CD4-positive, alpha-beta memory T cell (primary cell): ENCODE measurements around the gene PISD. TPM values are rescaled to one million over a fixed set of nuclear protein-coding genes. Genes with fewer than 3 reads are reported as not detected.

Experiments used
- CTCF ChIA-PET: fragments of 350-600 bp; sonication (Branson Sonifier 250); formaldehyde crosslinking; loops from one replicate; lab custom pipeline; 2021; ENCODE audit warnings: inconsistent platforms; ENCODE audit not compliant: partially characterized antibody; lab: Charles Lee
- POLR2A ChIA-PET: fragments of 350-600 bp; sonication (Branson Sonifier 250); formaldehyde crosslinking; loops from one replicate; lab custom pipeline; 2021; ENCODE audit not compliant: partially characterized antibody; lab: Charles Lee
- DNase-seq, 5 donors: peaks; one replicate each; pipeline versions ENCODE4 v3.0.0 to v3.0.0-alpha.2; 2020 to 2022; ENCODE audit warnings: mixed read lengths in 1 of 5
- H3K27ac ChIP-seq: one replicate; pipeline ENCODE4 v1.7.0; 2013; ENCODE audit warnings: low read depth, low read length
- H3K27me3 ChIP-seq: 2 replicates; pipeline ENCODE4 v1.7.0; 2013; ENCODE audit warnings: mild to moderate bottlenecking, low read length, moderate library complexity; ENCODE audit not compliant: insufficient read depth
- H3K36me3 ChIP-seq: 2 replicates; pipeline ENCODE4 v1.7.0; 2013; ENCODE audit warnings: mild to moderate bottlenecking, low read length, moderate library complexity; ENCODE audit not compliant: insufficient read depth
- H3K4me1 ChIP-seq: 2 replicates; pipeline ENCODE4 v1.7.0; 2013; ENCODE audit warnings: mild to moderate bottlenecking, low read length, moderate library complexity; ENCODE audit not compliant: insufficient read depth
- H3K4me3 ChIP-seq, 2 donors: one replicate each; pipeline ENCODE4 v1.7.0; 2013; ENCODE audit warnings: low read length in 2 of 2, mild to moderate bottlenecking in 1 of 2
- H3K9me3 ChIP-seq, 2 donors: one replicate each; pipeline ENCODE4 v1.7.0; 2013; ENCODE audit warnings: low read length in 2 of 2, control low read depth in 1 of 2; ENCODE audit not compliant: control insufficient read depth in 1 of 2
- H3K27ac Mint-ChIP-seq, 7 donors: one replicate each; pipeline ENCODE4 v1.8.0; 2020 to 2021; ENCODE audit warnings: mixed read lengths in 7 of 7, mild to moderate bottlenecking in 6 of 7, inconsistent platforms in 3 of 7, moderate library complexity in 3 of 7
- H3K27me3 Mint-ChIP-seq, 2 donors: one replicate each; pipeline ENCODE4 v1.8.0; 2020 to 2021; ENCODE audit warnings: mixed read lengths in 2 of 2
- H3K36me3 Mint-ChIP-seq, 2 donors: one replicate each; pipeline ENCODE4 v1.8.0; 2020 to 2021; ENCODE audit warnings: mixed read lengths in 2 of 2, inconsistent platforms in 1 of 2, mild to moderate bottlenecking in 1 of 2
- H3K4me1 Mint-ChIP-seq, 4 donors: one replicate each; pipeline ENCODE4 v1.8.0; 2020 to 2021; ENCODE audit warnings: mixed read lengths in 4 of 4, mild to moderate bottlenecking in 1 of 4
- H3K4me3 Mint-ChIP-seq, 8 donors: one replicate each; pipeline ENCODE4 v1.8.0; 2020 to 2021; ENCODE audit warnings: mixed read lengths in 8 of 8, mild to moderate bottlenecking in 7 of 8, moderate library complexity in 6 of 8, inconsistent platforms in 3 of 8
- H3K9me3 Mint-ChIP-seq, 8 donors: one replicate each; pipeline ENCODE4 v1.8.0; 2020 to 2021; ENCODE audit warnings: mixed read lengths in 8 of 8, mild to moderate bottlenecking in 5 of 8, inconsistent platforms in 3 of 8, moderate library complexity in 1 of 8
- intact Hi-C: fragments of 100-400 bp; cut with micrococcal nuclease; formaldehyde crosslinking; loops from one replicate; pipeline ENCODE4 v1.15.1; 2023
- polyA plus RNA-seq, 2 donors: library from polyadenylated mRNA; unstranded; fragments of 300-500 nt; fragmentation: Illumina TruSeq; gene quantifications; one replicate each; pipeline ENCODE4 v1.2.3, GENCODE V29; 2021
- total RNA-seq, 2 experiments: library from RNA; stranded (reverse); gene quantifications; one replicate each; pipeline ENCODE4 v1.2.3, GENCODE V29; 2021

PISD gene
- total and polyA plus RNA-seq, 4 experiments from 2014 or later: 16.7 to 35.4 (median 30.8) TPM

DNA sequence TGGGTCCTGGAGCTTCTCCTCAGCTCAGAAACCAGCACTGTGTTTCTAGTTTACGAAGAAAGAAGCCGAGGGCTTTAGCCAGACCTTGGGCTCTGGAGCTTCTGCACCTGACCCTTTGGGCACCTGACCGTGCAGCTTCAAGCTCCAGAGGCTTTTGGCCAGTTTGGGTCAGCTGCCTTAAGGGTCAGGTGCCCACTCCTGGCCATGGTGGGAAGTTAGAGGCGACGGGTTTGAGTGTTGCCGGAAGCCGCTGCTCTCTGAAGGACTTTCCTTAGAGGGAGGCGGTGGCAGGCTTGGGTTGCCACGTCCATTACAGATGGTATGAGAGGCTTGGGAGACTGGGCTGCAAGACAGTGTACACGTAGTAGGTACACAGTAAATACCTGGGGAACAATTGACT is 52.3 kb downstream of the PISD start:
- Mint-ChIP-seq H3K4me1 (peaks cover 0 to 12% (median 4%) of the 10 kb centered on the region in 4 donors), H3K27me3 (no peaks in the 10 kb centered on the region), H3K4me3 (no peak overlapping the region), H3K36me3 (peaks cover 17 to 60% of the 10 kb centered on the region in 2 donors), H3K27ac (peak overlapping the region in 3 of 7 donors; percentile 11 to 31 (median 29)), H3K9me3 (peaks cover 0 to 2% (median 0%) of the 10 kb centered on the region in 8 donors)
- ChIA-PET CTCF (no interaction called here), POLR2A (no interaction called here)
- Histone ChIP-seq H3K27ac (no peak overlapping the region), H3K4me3 (no peak overlapping the region), H3K36me3 (peaks cover 35% of the 10 kb centered on the region), H3K9me3 (no peaks in the 10 kb centered on the region), H3K27me3 (no peaks in the 10 kb centered on the region), H3K4me1 (no peaks in the 10 kb centered on the region)
- DNase-seq: no peak
- intact Hi-C loops: no loop called here

DNA sequence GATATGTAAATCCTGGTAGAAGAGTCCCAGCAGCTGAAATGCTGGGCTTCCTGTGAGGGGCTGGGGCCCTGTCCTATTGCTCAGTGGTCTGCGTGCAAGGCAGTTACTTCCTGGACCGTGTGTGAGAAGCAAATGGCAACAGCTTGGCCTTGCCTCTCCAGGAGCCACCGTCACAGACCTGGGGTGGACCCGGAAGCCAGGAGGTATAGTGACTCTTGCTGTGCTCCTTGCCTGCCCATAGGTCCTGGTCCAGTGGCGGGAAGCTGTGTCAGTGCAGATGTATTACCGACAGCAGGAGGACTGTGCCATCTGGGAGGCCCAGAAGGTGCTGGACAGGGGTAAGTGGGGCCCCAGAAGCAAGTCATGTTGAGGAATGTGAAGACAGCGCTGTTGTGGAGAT is 54.3 kb downstream of the PISD start:
- Mint-ChIP-seq H3K36me3 (peaks cover 25 to 64% of the 10 kb centered on the region in 2 donors), H3K27me3 (no peaks in the 10 kb centered on the region), H3K4me1 (peaks cover 0 to 5% (median 0%) of the 10 kb centered on the region in 4 donors), H3K9me3 (peaks cover 0 to 2% (median 0%) of the 10 kb centered on the region in 8 donors), H3K27ac (peak overlapping the region in 3 of 7 donors; percentile 55 to 84 (median 71)), H3K4me3 (no peak overlapping the region)
- Histone ChIP-seq H3K4me3 (no peak overlapping the region), H3K4me1 (no peaks in the 10 kb centered on the region), H3K27ac (no peak overlapping the region), H3K27me3 (no peaks in the 10 kb centered on the region), H3K9me3 (no peaks in the 10 kb centered on the region), H3K36me3 (peaks cover 51% of the 10 kb centered on the region)
- POLR2A ChIA-PET: interaction anchor here (1.3 kb wide), 1 partner anchor 23 kb away, joined by 3 read pairs; no protein-coding TSS in a partner anchor
- intact Hi-C loops: no loop called here
- no peak for DNase-seq
- CTCF ChIA-PET: no interaction called here

DNA sequence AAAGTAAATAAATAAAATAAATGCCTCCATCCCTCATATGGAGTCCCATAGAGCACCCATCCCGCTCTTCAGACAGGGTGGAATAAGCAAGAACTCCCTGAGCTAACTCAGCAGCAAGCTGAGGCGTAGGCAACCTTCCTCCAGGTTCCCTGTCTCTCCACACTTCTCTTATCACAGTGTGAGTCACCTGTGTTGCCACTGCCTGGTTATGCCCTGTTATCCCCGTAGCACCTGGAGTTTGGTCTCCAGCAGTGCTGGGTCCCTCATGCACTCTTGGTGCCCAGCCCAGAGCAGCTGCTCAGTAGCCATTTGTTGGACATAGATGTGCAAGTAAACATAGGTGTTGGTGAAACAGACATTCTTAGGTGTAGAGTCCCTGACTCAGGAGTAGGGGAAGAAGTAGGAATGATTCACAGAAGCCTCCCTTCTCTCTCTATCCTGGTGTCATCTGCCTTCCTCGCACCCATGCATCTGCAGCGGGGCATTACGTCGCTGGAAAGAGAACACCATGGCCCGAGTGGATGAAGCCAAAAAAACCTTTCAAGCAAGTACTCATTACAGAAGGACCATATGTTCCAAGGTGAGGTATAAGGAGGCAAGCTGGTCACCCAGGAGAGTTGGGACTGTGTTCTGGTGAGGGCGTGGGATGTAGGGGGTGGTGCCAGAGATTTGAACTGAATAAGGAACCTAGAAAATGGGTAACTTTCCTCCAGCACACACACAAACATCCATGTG is 56.0 kb downstream of the PISD start:
- POLR2A ChIA-PET: interaction anchor here (1.0 kb wide), 1 partner anchor 19 kb away, joined by 3 read pairs; no protein-coding TSS in a partner anchor

DNA sequence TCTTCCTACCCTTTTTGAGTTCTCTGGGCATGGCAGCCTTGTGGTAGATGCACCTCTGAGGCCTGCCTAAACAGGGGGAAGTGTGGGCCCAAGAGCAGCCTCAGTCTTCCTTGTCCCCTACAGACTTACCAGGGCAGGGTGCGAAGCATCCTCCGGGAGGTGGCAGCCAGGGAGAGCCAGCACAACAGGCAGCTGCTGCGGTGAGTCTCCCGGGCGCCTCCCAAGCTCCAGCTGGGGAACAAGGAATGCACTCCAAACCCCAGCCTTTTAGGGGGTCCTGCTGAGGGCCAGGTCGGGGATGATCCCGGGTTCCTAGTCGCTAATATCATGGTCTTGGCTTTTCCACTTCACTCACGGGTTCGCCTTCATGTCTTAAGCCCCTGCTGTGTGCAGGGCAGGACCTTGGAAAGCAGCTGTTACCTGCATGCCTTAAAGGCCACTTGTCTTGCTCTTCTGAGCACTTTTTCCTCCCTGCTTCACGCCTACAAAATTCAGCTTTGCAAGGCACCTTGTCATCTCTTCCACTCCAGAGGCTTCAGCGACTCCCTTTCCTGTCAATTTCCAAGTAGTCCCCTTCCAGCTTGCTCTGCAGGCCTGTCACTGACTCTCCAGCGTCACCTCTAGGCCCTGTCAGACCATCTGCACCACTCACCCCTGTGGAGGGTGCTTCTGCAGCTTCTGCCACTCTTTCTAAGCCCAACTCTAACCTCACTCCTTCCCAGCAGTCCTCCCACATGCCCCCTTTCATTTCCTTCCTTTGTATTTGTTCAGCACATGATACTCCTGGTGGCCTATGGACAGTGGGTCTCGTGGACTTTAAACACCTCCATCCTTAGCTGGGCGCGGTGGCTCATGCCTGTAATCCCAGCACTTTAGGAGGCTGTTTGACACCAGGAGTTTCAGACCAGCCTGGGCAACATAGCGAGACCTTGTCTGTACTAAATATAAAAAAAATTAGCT is 57.0 kb downstream of the PISD start:
- Mint-ChIP-seq H3K4me3 (no peak overlapping the region), H3K9me3 (peaks cover 0 to 2% (median 0%) of the 10 kb centered on the region in 8 donors), H3K27ac (peak overlapping the region in 4 of 7 donors; percentile 44 to 79 (median 47)), H3K4me1 (peaks cover 0 to 8% (median 0%) of the 10 kb centered on the region in 4 donors), H3K27me3 (no peaks in the 10 kb centered on the region), H3K36me3 (peaks cover 24 to 65% of the 10 kb centered on the region in 2 donors)
- H3K4me1 ChIP-seq: no peaks in the 10 kb centered on the region
- H3K9me3 ChIP-seq: no peaks in the 10 kb centered on the region
- H3K27me3 ChIP-seq: no peaks in the 10 kb centered on the region
- intact Hi-C loops: no loop called here
- DNase-seq: no peak
- ChIA-PET POLR2A (interaction anchor here (1.0 kb wide), 1 partner anchor 20 kb away, joined by 3 read pairs; no protein-coding TSS in a partner anchor), CTCF (no interaction called here)
- H3K27ac ChIP-seq: no peak overlapping the region
- peaks cover 45% of the 10 kb centered on the region for H3K36me3 ChIP-seq
- H3K4me3 ChIP-seq: no peak overlapping the region

More for the DNA sequence above, 56.0 kb downstream of the PISD start:
- Mint-ChIP-seq H3K36me3 (peaks cover 25 to 63% of the 10 kb centered on the region in 2 donors), H3K27me3 (no peaks in the 10 kb centered on the region), H3K4me3 (no peak overlapping the region), H3K4me1 (peaks cover 0 to 5% (median 0%) of the 10 kb centered on the region in 4 donors), H3K27ac (peak overlapping the region in 2 of 7 donors; percentile 56 to 59), H3K9me3 (peaks cover 0 to 2% (median 0%) of the 10 kb centered on the region in 8 donors)
- Histone ChIP-seq H3K4me1 (no peaks in the 10 kb centered on the region), H3K9me3 (no peaks in the 10 kb centered on the region), H3K27me3 (no peaks in the 10 kb centered on the region), H3K27ac (no peak overlapping the region), H3K4me3 (no peak overlapping the region), H3K36me3 (peaks cover 55% of the 10 kb centered on the region)
- CTCF ChIA-PET: no interaction called here
- intact Hi-C loops: no loop called here
- no peak for DNase-seq

DNA sequence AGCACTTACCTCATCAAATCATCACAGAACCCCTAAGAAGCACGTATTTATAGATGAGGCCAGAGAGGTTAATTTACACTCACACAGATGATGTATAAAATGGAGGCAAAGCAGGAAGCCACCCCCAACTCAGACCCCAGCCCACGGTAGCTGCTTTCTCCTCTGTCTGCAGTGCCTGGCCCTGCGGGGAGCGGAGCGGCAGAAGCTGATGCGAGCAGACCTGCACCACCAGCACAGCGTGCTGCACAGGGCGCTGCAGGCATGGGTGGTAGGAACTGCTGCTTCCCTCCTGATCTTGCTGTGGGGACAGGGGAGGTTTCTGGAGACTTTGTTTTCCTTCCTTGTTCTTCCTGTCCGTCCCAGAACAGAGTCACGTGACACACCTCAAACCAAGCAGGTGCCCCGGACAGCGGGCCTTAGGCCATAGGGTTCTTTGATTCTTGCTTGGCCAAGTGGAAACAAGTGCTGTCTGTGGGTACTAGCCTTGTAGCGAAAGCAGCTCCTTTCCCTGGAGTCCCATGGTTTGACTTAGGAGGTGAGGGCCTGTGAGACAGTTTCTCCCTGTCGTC is 57.8 kb downstream of the PISD start:
- H3K4me1 Mint-ChIP-seq: peaks cover 0 to 8% (median 0%) of the 10 kb centered on the region in 4 donors
- Histone ChIP-seq H3K36me3 (peaks cover 38% of the 10 kb centered on the region), H3K4me1 (no peaks in the 10 kb centered on the region), H3K4me3 (no peak overlapping the region), H3K9me3 (no peaks in the 10 kb centered on the region), H3K27me3 (no peaks in the 10 kb centered on the region), H3K27ac (no peak overlapping the region)
- DNase-seq: no peak
- H3K4me3 Mint-ChIP-seq: no peak overlapping the region
- peaks cover 0 to 2% (median 0%) of the 10 kb centered on the region in 8 donors for H3K9me3 Mint-ChIP-seq
- intact Hi-C loops: no loop called here
- peak overlapping the region in 1 of 7 donors; percentile 54 for H3K27ac Mint-ChIP-seq
- ChIA-PET POLR2A (no interaction called here), CTCF (interaction anchor here (1.3 kb wide), 1 partner anchor 153 kb away, joined by 4 read pairs; no protein-coding TSS in a partner anchor)
- peaks cover 21 to 58% of the 10 kb centered on the region in 2 donors for H3K36me3 Mint-ChIP-seq
- H3K27me3 Mint-ChIP-seq: no peaks in the 10 kb centered on the region

DNA sequence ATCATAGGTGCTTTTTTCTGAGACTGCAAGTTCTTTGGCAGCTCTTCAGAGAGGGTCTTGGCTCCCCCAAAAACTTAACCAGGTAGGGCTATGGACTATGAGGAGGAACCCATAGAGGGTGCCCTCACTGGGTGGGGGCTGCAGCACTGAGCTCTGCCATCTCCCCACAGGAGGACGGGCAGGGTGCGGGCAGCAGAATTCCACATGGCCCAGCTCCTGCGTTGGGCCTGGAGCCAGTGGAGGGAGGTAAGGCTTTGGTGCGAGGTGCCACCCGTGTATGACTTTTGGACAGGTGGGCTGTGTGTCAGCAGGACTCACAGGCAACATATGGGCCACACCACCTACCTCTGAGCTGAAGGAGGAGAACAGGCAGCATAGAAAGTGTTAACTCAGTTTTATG is 58.4 kb downstream of the PISD start:
- H3K27me3 ChIP-seq: no peaks in the 10 kb centered on the region
- H3K9me3 ChIP-seq: no peaks in the 10 kb centered on the region
- no peak overlapping the region for H3K27ac ChIP-seq
- Mint-ChIP-seq H3K27ac (no peak overlapping the region), H3K4me3 (no peak overlapping the region), H3K9me3 (peaks cover 0 to 2% (median 0%) of the 10 kb centered on the region in 8 donors), H3K4me1 (peaks cover 0 to 8% (median 0%) of the 10 kb centered on the region in 4 donors), H3K36me3 (peaks cover 21 to 56% of the 10 kb centered on the region in 2 donors), H3K27me3 (no peaks in the 10 kb centered on the region)
- H3K4me1 ChIP-seq: no peaks in the 10 kb centered on the region
- POLR2A ChIA-PET: no interaction called here
- intact Hi-C loops: no loop called here
- H3K36me3 ChIP-seq: peaks cover 38% of the 10 kb centered on the region
- H3K4me3 ChIP-seq: no peak overlapping the region
- DNase-seq: no peak
- CTCF ChIA-PET: interaction anchor here (1.3 kb wide), 1 partner anchor 152 kb away, joined by 4 read pairs; no protein-coding TSS in a partner anchor
